Spleen (tissue), 7 donors: ENCODE results near the gene TSPAN15.

Experiments
- CTCF ChIP-seq, 11 experiments: fragments of 200-600 bp in 7 of 11; fragments of 450-650 bp in 4 of 11; sonication (generic) in 4 of 11; IDR thresholded peaks in 8 of 11; conservative IDR thresholded peaks in 3 of 11; 1 replicate in 7 of 11; 2 replicates in 4 of 11; pipeline versions ENCODE4 v1.4.0 to v1.8.0; 2016 to 2021; ENCODE audit warnings: antibody characterized with exemption in 11 of 11, inconsistent platforms in 4 of 11, mild to moderate bottlenecking in 1 of 11
- POLR2A ChIP-seq, 3 donors: fragments of 450-650 bp; IDR thresholded peaks; one replicate each; pipeline ENCODE4 v1.5.1; 2017; ENCODE audit warnings: antibody characterized with exemption in 3 of 3, mild to moderate bottlenecking in 1 of 3
- POLR2AphosphoS5 ChIP-seq, 3 donors: sonication (generic); formaldehyde crosslinking; IDR thresholded peaks; one replicate each; pipeline ENCODE4 v1.5.1; 2017; ENCODE audit warnings: antibody characterized with exemption in 3 of 3
- donor health status: DM: no; HTN: no; CAD: no; lungs with moderate emphysema.
- donor health status: DM: no; HTN: no; CAD: no.
- donor health status: DM: no; HTN: no; CAD: no.

- no peak for TF ChIP-seq POLR2A (IDR thresholded peaks at IDR 0.05)
- no peak for TF ChIP-seq CTCF (IDR thresholded peaks at IDR 0.05 in 8 of 11, conservative IDR thresholded peaks at IDR 0.05 in 3 of 11)
- TF ChIP-seq POLR2AphosphoS5 (IDR thresholded peaks at IDR 0.05), result no peak
Observed at GRCh38 chr10:69537449-69537848, 86.2 kb downstream of the TSPAN15 start.
